Epithelial cell of esophagus (primary cell): Measurements from ENCODE around the gene ABHD10.

ENCODE experiments used
- DNase-seq: peaks from one replicate; pipeline ENCODE4 v3.0.0; 2010; ENCODE audit warnings: low read depth
- H3K4me3 ChIP-seq: 2 replicates; pipeline ENCODE4 v1.5.1; 2011; ENCODE audit warnings: mild to moderate bottlenecking, low read length, control low read depth
- TF ChIP-seq, protein P1 (sequence below): IDR thresholded peaks from 2 replicates; pipeline ENCODE4 v1.5.1; 2011; ENCODE audit warnings: low read depth, mild to moderate bottlenecking, low read length, control low read depth, inconsistent platforms; ENCODE audit not compliant: insufficient read depth; ENCODE audit errors: missing control alignments

ABHD10 gene

DNA sequence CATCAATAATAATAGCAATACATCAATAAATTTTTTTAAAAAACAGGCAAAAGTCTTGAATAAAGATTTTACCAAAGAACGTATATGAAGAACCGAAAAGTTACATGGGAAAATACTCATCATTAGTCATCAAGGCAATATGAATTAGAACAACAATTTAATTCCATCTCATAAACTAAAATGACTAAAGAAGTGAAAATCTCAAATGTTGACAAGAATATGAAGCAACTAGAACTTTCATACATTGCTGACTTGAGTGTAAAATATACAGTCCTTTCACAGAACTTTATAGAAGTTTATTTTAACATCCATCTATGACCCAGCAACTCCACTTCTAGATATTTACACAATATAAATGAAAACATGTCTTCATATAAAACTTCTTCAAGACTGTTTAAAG is 35.3 kb upstream of the ABHD10 start:
- DNase-seq: peak; percentile 29
- TF ChIP-seq, protein P1, sequence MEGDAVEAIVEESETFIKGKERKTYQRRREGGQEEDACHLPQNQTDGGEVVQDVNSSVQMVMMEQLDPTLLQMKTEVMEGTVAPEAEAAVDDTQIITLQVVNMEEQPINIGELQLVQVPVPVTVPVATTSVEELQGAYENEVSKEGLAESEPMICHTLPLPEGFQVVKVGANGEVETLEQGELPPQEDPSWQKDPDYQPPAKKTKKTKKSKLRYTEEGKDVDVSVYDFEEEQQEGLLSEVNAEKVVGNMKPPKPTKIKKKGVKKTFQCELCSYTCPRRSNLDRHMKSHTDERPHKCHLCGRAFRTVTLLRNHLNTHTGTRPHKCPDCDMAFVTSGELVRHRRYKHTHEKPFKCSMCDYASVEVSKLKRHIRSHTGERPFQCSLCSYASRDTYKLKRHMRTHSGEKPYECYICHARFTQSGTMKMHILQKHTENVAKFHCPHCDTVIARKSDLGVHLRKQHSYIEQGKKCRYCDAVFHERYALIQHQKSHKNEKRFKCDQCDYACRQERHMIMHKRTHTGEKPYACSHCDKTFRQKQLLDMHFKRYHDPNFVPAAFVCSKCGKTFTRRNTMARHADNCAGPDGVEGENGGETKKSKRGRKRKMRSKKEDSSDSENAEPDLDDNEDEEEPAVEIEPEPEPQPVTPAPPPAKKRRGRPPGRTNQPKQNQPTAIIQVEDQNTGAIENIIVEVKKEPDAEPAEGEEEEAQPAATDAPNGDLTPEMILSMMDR: no peak
- H3K4me3 ChIP-seq: no peak overlapping the region

DNA sequence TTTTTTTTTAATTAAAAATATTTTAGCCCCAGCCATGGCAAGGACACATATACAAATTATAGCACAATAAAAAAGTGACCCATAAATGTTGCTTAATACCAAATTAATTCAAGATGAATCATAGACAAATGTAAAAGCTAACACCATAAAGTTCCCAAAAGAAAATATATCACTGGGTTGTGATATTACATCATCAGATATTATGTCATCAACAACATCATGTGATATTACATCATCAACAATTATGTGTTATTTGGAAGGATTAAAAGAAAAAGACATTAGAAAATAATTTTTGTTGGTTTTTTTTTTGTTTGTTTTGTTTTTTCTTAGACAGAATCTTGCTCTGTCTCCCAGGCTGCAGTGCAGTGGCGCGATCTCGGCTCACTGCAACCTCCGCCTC is 34.5 kb upstream of the ABHD10 start:
- H3K4me3 ChIP-seq: no peak overlapping the region
- TF ChIP-seq, protein P1: no peak
- DNase-seq: peak; percentile 41

DNA sequence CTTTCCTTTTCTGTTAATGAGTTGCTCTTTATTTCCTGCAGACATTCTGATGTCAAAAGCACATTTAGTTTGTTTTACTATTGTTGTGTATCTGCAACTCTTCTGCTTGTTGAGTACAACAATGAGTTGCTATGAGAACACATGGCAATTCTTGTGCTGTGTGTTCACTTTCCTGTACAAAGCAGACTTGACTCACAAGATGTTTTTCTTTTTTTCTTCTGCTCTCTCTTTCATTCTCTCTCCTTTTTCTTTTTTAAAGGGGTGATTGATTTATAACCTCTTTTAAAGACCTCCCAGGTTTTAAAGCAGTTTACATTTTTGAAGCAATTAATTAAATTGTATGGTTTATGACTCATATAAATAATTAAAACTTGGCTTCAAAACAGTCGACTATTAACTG is 31.6 kb upstream of the ABHD10 start:
- H3K4me3 ChIP-seq: no peak overlapping the region
- no peak for DNase-seq
- TF ChIP-seq, protein P1: no peak

DNA sequence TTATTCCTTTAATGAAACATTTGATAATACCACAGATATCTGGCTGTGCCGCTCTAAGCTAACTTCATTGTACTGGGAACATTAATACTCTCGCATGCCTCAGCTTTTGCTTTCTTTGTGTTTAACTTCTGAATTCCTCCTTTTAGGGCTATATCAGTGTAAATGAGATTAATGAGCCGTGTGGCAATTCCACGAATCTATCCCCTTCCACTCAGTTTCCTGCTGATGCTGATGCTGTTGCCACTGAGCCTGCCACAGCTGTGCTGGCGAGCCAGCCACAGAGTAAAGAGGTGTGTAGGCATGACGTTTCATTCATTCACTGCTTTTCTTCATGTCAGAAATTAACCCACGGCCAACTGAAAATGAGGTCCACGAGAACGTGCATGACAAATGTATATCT is 30.0 kb upstream of the ABHD10 start:
- TF ChIP-seq, protein P1: no peak
- no peak for DNase-seq
- no peak overlapping the region for H3K4me3 ChIP-seq

DNA sequence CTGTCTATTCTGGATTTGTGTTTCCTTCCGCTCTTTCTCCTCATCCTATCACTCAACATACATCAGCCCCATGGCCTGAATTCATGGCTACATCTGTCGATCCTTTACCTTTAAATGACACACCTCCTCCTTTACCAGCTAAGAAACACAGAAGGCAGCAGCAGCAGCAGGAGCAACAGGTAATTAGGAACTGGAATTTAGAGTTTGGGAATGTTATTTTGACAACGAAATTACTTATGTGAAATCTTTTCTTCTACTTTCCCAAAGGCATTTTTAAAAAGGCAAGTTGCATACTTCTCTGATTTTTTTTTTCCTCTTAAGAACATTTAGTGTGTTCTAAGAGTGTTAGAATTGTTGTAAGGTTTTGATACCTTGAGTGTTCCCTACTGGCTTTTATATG is 29.1 kb upstream of the ABHD10 start:
- TF ChIP-seq, protein P1: no peak
- DNase-seq: no peak
- H3K4me3 ChIP-seq: no peak overlapping the region

DNA sequence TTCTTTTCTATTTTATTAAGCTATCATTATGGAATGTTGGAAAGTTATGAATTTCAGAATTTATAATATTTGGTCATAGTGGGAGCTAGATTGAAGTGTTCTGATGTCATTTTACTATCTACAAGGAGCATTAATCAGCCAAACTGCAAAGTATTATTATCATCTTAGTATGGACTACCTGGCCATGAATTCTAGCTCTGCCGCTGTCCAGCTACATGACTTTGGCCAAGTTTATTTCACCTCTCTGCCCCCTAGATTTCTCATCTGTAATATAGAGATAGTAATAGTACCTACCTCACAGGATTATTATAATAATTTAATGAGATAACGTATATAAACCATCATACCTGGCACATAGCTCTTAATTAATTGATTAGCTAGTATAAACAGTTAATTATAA is 27.8 kb upstream of the ABHD10 start:
- no peak for DNase-seq
- H3K4me3 ChIP-seq: no peak overlapping the region
- TF ChIP-seq, protein P1: no peak

DNA sequence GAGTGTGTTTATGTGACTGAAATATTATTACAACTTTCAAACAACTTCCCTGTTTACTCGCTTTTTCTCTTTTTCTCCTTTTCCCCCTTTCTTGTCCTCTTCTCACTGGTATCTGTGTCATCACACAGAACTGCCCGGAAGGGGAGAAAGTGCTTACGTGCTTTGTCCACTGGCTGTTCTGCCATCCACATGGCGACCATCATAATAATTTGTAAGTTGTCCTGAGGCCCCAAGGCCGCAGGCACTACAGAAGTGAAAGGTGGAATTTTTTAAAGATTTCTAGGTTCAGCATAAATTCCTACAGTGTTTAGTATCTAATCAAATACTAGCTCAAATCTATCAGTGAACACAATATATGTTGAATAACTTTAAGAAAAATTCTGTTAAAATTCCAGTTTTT is 26.7 kb upstream of the ABHD10 start:
- TF ChIP-seq, protein P1: no peak
- H3K4me3 ChIP-seq: no peak overlapping the region
- no peak for DNase-seq
